Hippocampal formation (tissue), 2 donors: ENCODE measurements around the gene ELP4.

Source experiments
- DNase-seq, 2 donors: peaks; one replicate each; lab custom pipeline; 2025; lab: John Stamatoyannopoulos, UW

Gene ELP4

DNA sequence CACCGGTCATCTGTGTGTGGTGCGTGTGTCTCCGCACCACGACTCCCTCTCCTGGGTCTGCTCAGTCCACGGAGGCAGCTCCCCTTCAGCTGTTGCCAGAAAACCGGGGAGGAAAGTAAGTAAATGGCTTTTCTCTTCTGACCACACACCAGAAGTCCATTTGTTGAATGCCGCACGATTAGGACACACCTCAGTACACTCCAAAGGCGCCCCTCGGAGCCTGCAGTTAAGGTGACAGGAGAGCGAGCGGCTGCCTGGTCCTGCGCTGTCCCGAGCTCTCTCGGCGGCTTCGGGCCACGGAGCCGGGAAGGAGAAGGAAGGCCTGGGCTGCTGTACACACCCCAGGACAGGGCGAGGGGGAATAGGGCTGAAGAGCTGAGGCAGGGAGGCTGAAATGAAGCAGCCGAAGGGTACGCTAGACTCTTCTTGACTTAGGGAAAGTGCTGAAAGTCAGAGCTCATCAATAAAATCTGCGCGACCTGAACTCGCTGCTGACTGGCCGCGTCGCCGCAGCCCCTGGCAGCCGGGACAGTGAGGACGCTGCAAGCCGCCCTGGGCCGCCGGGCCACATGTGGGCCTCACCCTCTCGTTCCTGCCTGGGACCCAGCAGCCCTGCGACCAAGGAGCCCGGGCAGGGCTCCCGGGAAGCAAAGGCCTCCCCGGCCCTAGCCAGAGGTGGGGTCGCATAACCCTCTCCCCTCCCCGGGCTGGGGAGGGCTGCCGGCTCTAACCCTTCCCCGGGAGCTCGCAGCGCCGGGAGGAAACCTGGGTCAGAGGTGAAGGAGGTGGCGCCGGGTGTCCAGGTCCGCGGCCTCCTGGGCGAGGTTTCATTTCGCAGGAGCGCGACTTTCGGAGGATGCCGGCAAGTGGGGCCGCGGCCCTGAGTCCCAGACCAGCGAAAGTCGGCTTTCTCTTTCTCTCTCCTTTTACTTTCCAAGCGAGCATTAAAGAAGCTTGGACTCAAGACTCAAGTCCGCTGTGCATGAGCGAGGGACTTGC, 303.1 kb downstream of the ELP4 start:
- DNase-seq: no peak

DNA sequence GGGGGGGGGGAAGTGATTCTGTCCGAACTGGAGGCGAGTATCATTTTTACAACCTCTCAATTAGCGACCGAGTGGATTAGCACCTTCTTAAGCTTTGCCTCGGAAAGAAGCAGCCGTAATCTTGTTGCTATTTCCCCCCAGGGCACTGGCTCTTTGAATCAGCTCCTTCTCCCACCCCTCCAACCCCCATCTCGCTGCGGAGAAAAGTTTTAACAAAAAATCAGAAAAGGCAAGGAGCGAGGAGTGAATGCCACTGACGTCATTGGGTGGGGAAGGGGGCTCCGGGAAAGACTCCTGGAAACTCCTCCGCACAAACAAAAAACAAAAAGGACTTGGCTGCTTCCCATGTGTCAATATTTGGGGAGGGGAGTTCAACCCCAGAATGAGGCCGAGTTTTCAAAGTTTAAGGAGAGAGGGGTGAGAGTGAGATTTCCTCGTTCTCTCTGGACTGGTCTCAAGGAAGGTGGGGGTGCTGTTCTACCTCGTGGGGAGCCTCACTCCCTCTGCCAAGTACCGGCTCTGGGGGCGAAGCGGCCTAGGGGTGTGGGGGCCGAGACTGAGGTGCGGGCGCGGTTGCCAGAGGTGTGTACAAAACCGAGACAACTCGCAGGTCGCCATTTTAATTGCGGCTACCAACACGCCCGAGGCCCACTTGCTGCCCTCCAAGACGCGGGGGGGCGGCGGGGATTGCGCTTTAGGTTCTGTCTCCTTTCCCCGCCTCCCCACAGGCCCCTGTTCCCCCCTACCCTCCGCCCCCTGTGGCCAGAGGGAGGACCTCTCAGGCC, 304.0 kb downstream of the ELP4 start:
- no peak for DNase-seq

- no peak for DNase-seq
These were observed 304.8 kb downstream of the ELP4 start for GRCh38 chr11:31814176-31814868.

- DNase-seq: no peak
These were observed 306.3 kb downstream of the ELP4 start for GRCh38 chr11:31815711-31816467.

GRCh38 chr11:31816468-31817053, 307.0 kb downstream of the ELP4 start:
- no peak for DNase-seq

- no peak for DNase-seq
These were observed 307.6 kb downstream of the ELP4 start for GRCh38 chr11:31817054-31817620.

GRCh38 chr11:31817621-31818424, 308.3 kb downstream of the ELP4 start:
- DNase-seq: no peak

DNA sequence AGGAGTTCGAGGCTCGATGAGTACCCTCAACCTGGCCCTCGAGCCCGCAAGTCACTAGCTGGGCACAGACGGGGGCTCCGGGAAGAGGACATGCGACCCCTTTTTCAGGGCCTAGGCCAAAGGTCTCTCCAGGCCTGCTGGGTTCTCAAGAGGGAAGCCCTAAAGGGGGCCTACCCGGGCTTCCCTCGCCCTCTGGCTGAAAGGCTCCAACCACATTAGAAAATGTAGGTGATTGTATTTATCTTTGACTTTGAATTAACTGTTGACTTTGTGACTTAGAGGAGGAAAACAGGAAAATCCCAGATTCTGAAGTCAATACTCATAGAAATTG, 308.8 kb downstream of the ELP4 start:
- DNase-seq: no peak

GRCh38 chr11:31818874-31819331, 309.3 kb downstream of the ELP4 start:
- no peak for DNase-seq

DNA sequence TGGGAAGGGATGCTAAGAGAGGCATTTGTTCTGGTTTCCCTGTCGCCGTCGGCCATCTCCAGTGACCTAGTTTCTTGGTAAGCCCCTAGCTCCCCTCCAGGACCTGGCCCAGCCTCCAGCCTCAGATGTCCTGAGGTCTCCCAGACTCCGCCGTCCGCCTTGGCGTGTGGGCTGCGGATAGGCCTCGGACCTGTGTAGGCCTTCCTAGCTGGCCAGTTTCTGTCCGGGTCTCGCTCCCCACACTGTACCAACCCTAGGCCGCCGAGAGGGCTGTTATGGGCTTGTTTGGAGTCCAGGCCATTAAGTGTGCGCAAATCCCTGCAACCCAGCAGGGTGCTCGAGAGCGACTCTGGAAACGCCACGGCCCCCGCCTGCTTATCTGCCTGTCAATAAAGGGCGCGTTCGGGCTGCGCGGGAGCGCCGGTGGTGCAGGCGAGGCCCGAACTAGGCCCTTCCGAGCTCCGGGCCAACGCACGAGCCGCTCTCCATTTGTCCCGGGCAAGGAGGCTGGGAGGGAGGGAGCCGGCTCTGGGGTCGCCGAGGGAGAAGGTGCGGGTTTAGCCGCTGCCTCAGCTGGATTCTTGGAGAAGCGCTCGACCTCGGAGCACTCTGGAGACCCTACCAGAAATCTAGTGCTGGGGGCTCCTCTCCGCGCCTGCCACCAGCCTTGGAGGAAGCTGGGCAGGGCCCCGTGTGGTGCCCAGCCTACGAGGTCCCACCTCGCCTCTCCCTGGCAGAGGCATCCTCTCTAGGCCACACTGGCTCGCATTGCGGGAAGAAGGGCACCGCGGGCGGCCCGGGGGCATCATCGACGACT, 310.3 kb downstream of the ELP4 start:
- DNase-seq: no peak

- DNase-seq: no peak
These were observed 310.9 kb downstream of the ELP4 start for GRCh38 chr11:31820438-31820818.

- no peak for DNase-seq
These were observed 311.7 kb downstream of the ELP4 start for GRCh38 chr11:31821235-31821764.

- DNase-seq: no peak
These were observed 312.2 kb downstream of the ELP4 start for GRCh38 chr11:31821766-31822165.

- no peak for DNase-seq
These were observed 312.8 kb downstream of the ELP4 start for GRCh38 chr11:31822175-31822926.

DNA sequence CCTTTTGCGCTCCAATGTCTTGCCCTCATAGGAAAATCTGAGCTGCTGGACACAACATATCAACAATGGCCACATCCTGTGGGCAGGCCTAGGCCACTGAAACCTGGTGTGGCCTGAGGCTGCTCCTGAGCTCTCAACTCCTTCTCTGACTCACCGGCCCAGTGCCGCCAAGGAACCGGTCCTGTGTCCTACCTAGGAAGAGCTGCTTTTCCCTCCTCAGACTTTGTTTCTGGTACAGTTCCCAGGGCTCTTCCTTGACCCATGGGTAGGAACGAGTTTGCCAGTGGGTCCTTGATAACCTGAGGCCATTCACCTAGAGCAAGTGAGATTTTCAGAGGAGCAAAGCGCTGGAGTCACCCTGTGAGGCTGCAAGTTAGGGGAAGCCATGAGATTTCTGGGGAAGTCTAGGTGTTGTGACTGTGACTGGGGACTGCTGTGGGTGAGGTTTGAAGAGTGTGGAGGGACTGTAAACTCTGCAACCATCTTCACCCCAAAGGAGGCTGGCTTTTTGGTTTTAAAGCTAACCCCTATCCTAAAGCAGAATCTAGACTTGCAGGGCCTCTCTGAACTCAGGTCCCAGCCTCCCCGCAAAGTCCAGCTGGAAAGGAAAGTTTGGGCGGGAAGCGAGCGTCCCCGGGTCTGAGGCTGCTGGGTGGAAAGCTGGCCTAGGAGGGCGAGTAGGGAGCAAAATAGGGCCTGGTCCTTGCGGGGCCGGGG, 313.5 kb downstream of the ELP4 start:
- DNase-seq: no peak

- no peak for DNase-seq
These were observed 314.2 kb downstream of the ELP4 start for GRCh38 chr11:31823644-31824331.
